PFSK-1 (cell line): Measurements from ENCODE around the gene CLN3.

Experiments used
- FOXP2 ChIP-seq: optimal IDR thresholded peaks from 2 replicates; pipeline ENCODE3; 2011; ENCODE audit warnings: borderline replicate concordance, control low read depth, inconsistent platforms; ENCODE audit not compliant: insufficient read depth; ENCODE audit errors: extremely low read length, extremely low read depth
- POLR2AphosphoS5 ChIP-seq: IDR thresholded peaks from 2 replicates; pipeline ENCODE4 v1.6.1; 2012; ENCODE audit warnings: low read depth, mild to moderate bottlenecking, control low read depth, low read length, moderate library complexity
- REST ChIP-seq, 2 experiments: IDR thresholded peaks; 2 replicates each; pipeline versions ENCODE4 v1.6.1 to v1.8.0; 2011 to 2012; ENCODE audit warnings: low read depth in 2 of 2, low read length in 2 of 2, control low read depth in 1 of 2, inconsistent platforms in 1 of 2, mild to moderate bottlenecking in 1 of 2, moderate library complexity in 1 of 2; ENCODE audit not compliant: insufficient read depth in 1 of 2
- SIN3A ChIP-seq: IDR thresholded peaks from 2 replicates; pipeline ENCODE4 v1.6.1; 2012; ENCODE audit warnings: mild to moderate bottlenecking, low read length, moderate library complexity, borderline replicate concordance; ENCODE audit not compliant: insufficient read depth
- TAF1 ChIP-seq: IDR thresholded peaks from 2 replicates; pipeline ENCODE4 v1.6.1; 2012; ENCODE audit warnings: low read length, control low read depth, borderline replicate concordance; ENCODE audit not compliant: insufficient read depth

GRCh38 chr16:28486266-28486665 lies 5.6 kb downstream of the CLN3 start:
- TF ChIP-seq TAF1, result no peak
- no peak for TF ChIP-seq REST (IDR thresholded peaks at IDR 0.05; ENCODE audit: insufficient read depth in 1 of 2, low read depth in 2 of 2, low read length in 2 of 2)
- TF ChIP-seq POLR2AphosphoS5, result no peak
- TF ChIP-seq SIN3A, result no peak
- TF ChIP-seq FOXP2, result no peak
